ENCODE measurements around the gene HMGCL. TPM values are rescaled to one million over a fixed set of nuclear protein-coding genes. Genes with fewer than 3 reads are reported as not detected.
"Not testable (repeated sequence)": the region's sequence is repeated elsewhere in the genome, so short reads cannot be mapped to it uniquely, and the experiment has no call there.

The HMGCL gene
- total RNA-seq, 2 experiments from 2014 or later: 31.9 to 46.0 TPM

- H3K27ac Mint-ChIP-seq: peak overlapping the region; percentile 79
- POLR2A ChIA-PET: interaction anchor here (1.4 to 1.7 kb wide), 2 partner anchors 8 to 14 kb away, joined by 4 read pairs; partner anchors contain the start of genes GALE and PITHD1
Observed at GRCh38 chr1:23792151-23792945, 32.9 kb downstream of the HMGCL start.

DNA sequence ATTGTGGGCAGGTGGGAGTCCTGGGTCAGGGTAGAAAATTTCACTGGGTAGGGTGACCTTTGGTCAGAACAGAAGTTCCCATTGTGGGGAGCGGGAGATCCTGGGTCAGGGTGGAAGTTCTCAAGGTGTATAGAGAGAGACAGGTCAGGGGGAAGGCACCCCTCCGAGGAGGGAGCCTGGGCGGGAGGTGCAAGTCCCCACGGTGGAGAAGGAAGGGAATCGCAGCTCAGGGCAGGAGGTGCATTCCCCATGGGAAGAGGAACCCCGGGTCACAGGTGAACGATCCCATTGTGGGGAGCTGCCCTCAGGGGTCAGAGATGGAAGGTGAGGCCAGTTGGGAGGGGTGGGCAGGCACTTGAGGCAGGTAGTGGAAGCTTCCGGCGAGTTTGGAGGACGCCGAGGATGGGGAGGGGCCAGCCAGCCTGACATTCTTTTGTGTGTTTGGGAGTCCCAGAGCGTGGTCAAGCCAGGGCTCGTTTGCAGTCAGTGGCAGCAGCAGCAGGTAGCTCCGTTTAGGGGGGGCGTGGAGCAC lies 33.6 kb downstream of the HMGCL start:
- Mint-ChIP-seq H3K36me3 (ENCODE audit: low read depth) (peaks cover 22% of the 10 kb centered on the region), H3K4me1 (peaks cover 13% of the 10 kb centered on the region), H3K27me3 (no peaks in the 10 kb centered on the region), H3K27ac (peak overlapping the region; percentile 79), H3K4me3 (peak overlapping the region; percentile 86), H3K9me3 (ENCODE audit: low read depth) (no peaks in the 10 kb centered on the region)
- CTCF ChIA-PET: interaction anchor here (1.0 to 2.9 kb wide), 7 partner anchors 8 to 173 kb away, joined by 3 to 10 read pairs (median 3); no protein-coding TSS in a partner anchor
- peak; percentile 37 for ATAC-seq
- DNase-seq: peak; percentile 53
- intact Hi-C loops (cut with DNase I, micrococcal nuclease): loop anchor here (1.0 to 2.0 kb wide), 5 partner anchors 9 to 189 kb away; partner anchors contain the start of genes GALE (in 2 of the 2), PITHD1 (in 2 of the 2), ELOA (in 1 of the 2) and HMGCL (in 1 of the 2)
- POLR2A ChIA-PET: interaction anchor here (0.6 to 1.7 kb wide), 4 partner anchors 8 to 182 kb away, joined by 3 to 7 read pairs (median 4); partner anchors contain the start of genes GALE and PITHD1

More at GRCh38 chr1:23792151-23792945, 32.9 kb downstream of the HMGCL start:
- no peaks in the 10 kb centered on the region for H3K9me3 Mint-ChIP-seq (ENCODE audit: low read depth)
- peak overlapping the region; percentile 86 for H3K4me3 Mint-ChIP-seq
- intact Hi-C loops (cut with DNase I, micrococcal nuclease): no loop called here
- peaks cover 17% of the 10 kb centered on the region for H3K36me3 Mint-ChIP-seq (ENCODE audit: low read depth)
- no peak for ATAC-seq
- H3K27me3 Mint-ChIP-seq: no peaks in the 10 kb centered on the region
- peaks cover 13% of the 10 kb centered on the region for H3K4me1 Mint-ChIP-seq
- DNase-seq: no peak
- CTCF ChIA-PET: interaction anchor here (0.7 to 2.9 kb wide), 5 partner anchors 13 to 366 kb away, joined by 3 to 10 read pairs (median 3); no protein-coding TSS in a partner anchor

DNA sequence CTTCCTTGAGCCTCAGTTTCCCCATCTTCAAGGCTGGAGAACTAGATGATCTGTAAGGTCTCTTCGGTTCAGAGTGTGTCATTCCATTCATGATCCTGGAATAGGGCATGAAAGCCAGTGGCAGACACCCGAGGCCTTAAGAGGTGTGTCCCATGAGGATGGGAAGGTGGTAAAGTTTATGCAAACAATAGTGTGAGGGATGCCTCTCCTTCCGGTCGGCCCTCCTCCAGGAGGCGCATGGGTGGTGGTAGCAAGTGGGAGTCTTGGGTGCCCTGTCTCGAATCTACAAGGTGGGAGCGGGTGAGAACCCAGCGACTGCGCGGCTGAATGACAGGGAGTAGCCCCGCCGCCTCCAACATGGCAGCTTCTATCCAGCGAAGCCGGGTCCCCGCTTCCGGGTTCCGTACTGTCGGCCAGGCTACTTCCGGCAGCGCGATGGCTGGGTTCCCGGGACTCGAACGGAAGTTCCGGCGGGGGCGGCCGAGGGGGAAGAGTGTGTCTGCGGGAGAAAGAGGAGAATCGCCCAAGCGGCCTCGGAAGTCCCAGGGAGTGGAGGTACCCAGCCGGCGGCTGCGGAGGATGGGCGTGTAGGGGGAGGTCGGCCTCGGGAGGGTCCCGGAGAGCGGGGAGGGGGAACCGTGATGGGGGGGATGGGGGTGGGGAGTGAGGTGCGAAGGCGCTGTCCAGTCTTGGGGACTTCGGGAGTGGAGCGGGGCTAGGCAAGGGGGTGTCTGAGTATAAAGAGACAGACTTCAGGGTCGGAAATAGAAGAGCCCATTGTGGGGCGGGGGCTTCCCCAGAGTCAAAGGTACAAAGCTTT lies 34.3 kb downstream of the HMGCL start, which contains the start of gene LYPLA2:
Gene LYPLA2, plus strand, starts transcription at position 450 of the 820 bp plus-strand sequence. CDS start 1,538 bp downstream, outside the sequence.
- peaks cover 26% of the 10 kb centered on the region for H3K36me3 Mint-ChIP-seq (ENCODE audit: low read depth)
- DNase-seq: peak; percentile 95
- CTCF ChIA-PET: interaction anchor here (0.6 to 2.9 kb wide), 8 partner anchors 8 to 173 kb away, joined by 3 to 10 read pairs (median 3); no protein-coding TSS in a partner anchor
- POLR2A ChIA-PET: interaction anchor here (0.6 to 1.7 kb wide), 3 partner anchors 9 to 183 kb away, joined by 3 to 7 read pairs (median 4); partner anchors contain the start of gene GALE
- no peaks in the 10 kb centered on the region for H3K9me3 Mint-ChIP-seq (ENCODE audit: low read depth)
- peak within 1 kb of the TSS; percentile 86 for H3K4me3 Mint-ChIP-seq
- H3K27ac Mint-ChIP-seq: peak within 1 kb of the TSS; percentile 79
- intact Hi-C loops (cut with DNase I, micrococcal nuclease): loop anchor here (1.0 to 2.0 kb wide), 5 partner anchors 9 to 190 kb away; partner anchors contain the start of genes GALE (in 2 of the 2), PITHD1 (in 2 of the 2), ELOA (in 1 of the 2) and HMGCL (in 1 of the 2)
- peak; percentile 93 for ATAC-seq
- H3K27me3 Mint-ChIP-seq: no peaks in the 10 kb centered on the region
- peaks cover 13% of the 10 kb centered on the region for H3K4me1 Mint-ChIP-seq

- Mint-ChIP-seq H3K27me3 (no peaks in the 10 kb centered on the region), H3K36me3 (ENCODE audit: low read depth) (peaks cover 33% of the 10 kb centered on the region), H3K27ac (peak overlapping the region; percentile 29), H3K4me3 (no peak overlapping the region), H3K9me3 (ENCODE audit: low read depth) (no peaks in the 10 kb centered on the region), H3K4me1 (peaks cover 13% of the 10 kb centered on the region)
- ATAC-seq (no peak), DNase-seq (no peak)
- CTCF ChIA-PET: interaction anchor here (0.5 to 1.6 kb wide), 4 partner anchors 9 to 171 kb away, joined by 3 to 6 read pairs (median 3); partner anchors contain the start of gene RPL11
- intact Hi-C loops (cut with DNase I, micrococcal nuclease): no loop called here
- POLR2A ChIA-PET: interaction anchor here (0.5 kb wide), 1 partner anchor 9 kb away, joined by 3 read pairs; no protein-coding TSS in a partner anchor
Observed at GRCh38 chr1:23788695-23789094, 36.5 kb downstream of the HMGCL start.

DNA sequence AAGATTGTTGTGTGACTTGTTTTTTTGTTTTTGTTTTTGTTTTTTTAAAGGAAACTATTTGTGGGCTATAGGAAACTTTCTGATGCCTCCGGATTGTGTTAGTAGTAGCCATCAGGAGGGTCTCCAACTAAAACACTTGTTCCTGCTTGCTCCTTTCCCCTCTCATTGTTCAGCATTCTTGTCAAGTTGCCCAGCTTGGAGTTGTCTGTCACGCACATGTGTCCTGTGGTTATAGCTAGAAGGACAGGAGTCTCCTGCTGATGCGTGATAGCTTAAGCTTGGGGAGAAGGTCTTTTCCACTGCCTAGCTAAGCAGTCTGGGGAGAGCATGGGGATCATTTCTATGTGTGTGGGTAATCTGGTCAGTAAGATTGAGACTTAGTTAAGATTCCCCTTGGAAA lies 37.5 kb downstream of the HMGCL start:
- ATAC-seq (no peak), DNase-seq (no peak)
- Mint-ChIP-seq H3K36me3 (ENCODE audit: low read depth) (peaks cover 33% of the 10 kb centered on the region), H3K4me1 (peaks cover 13% of the 10 kb centered on the region), H3K4me3 (no peak overlapping the region), H3K9me3 (ENCODE audit: low read depth) (no peaks in the 10 kb centered on the region), H3K27ac (no peak overlapping the region), H3K27me3 (no peaks in the 10 kb centered on the region)
- ChIA-PET CTCF (interaction anchor here (1.1 to 1.6 kb wide), 2 partner anchors 16 to 96 kb away, joined by 3 to 6 read pairs; partner anchors contain the start of gene RPL11), POLR2A (no interaction called here)
- intact Hi-C loops (cut with DNase I, micrococcal nuclease): no loop called here

DNA sequence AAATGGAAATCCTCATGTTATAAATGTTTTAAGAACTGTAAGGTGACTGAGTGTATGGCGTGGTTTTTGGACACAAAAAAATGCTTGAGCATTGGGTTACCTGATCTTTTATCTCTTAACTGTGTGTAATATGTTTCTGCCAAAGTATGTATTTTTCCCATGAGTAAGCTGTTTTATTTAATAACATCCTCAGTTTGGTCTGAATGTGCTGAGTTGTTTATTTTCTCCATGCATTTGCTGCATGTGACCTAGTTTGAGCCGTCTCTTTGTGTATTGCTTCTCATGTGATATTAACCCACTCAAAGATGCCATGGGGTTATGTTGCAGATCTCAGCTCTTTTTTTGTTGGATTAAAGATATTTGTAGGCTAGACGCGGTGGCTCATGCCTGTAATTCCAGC lies 40.4 kb downstream of the HMGCL start:
- POLR2A ChIA-PET: no interaction called here
- Mint-ChIP-seq H3K4me3 (no peak overlapping the region), H3K27ac (no peak overlapping the region), H3K36me3 (ENCODE audit: low read depth) (peaks cover 41% of the 10 kb centered on the region), H3K9me3 (ENCODE audit: low read depth) (no peaks in the 10 kb centered on the region), H3K4me1 (peaks cover 11% of the 10 kb centered on the region), H3K27me3 (no peaks in the 10 kb centered on the region)
- DNase-seq (no peak), ATAC-seq (no peak)
- intact Hi-C loops (cut with DNase I, micrococcal nuclease): no loop called here
- CTCF ChIA-PET: interaction anchor here (1.3 kb wide), 1 partner anchor 13 kb away, joined by 3 read pairs; no protein-coding TSS in a partner anchor

DNA sequence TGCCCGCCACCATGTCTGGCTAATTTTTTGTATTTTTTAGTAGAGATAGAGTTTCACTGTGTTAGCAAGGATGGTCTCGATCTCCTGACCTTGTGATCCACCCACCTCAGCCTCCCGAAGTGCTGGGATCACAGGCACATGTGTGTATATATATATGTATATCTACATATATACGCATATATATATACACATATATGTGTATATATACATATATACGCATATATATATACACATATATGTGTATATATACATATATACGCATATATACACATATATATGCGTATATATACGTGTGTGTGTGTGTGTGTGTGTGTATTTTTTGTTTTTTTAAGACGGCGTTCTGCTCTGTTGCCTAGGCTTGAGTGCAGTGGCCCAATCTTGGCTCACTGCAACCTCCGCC lies 42.1 kb downstream of the HMGCL start:
- peaks cover 40% of the 10 kb centered on the region for H3K36me3 Mint-ChIP-seq (ENCODE audit: low read depth)
- CTCF ChIA-PET: interaction anchor here (0.7 to 1.2 kb wide), 2 partner anchors 11 to 672 kb away, joined by 4 read pairs; no protein-coding TSS in a partner anchor

GRCh38 chr1:23779826-23780371 lies 45.3 kb downstream of the HMGCL start:
- Mint-ChIP-seq H3K4me3 (peak overlapping the region; percentile 87), H3K27ac (peak overlapping the region; percentile 78), H3K9me3 (ENCODE audit: low read depth) (no peaks in the 10 kb centered on the region), H3K36me3 (ENCODE audit: low read depth) (peaks cover 14% of the 10 kb centered on the region), H3K27me3 (no peaks in the 10 kb centered on the region), H3K4me1 (peaks cover 35% of the 10 kb centered on the region)
- POLR2A ChIA-PET: interaction anchor here (0.6 to 1.7 kb wide), 4 partner anchors 8 to 408 kb away, joined by 3 to 7 read pairs (median 3); partner anchors contain the start of genes LYPLA2 and RPL11
- CTCF ChIA-PET: interaction anchor here (0.6 to 2.4 kb wide), 6 partner anchors 9 to 297 kb away, joined by 3 to 17 read pairs (median 4); partner anchors contain the start of genes ELOA, LYPLA2 and RPL11
- intact Hi-C loops (cut with DNase I, micrococcal nuclease): loop anchor here in 1 of 2 experiments (10.0 kb wide), 1 partner anchor 615 kb away; no protein-coding TSS in a partner anchor
- ATAC-seq: peak; percentile 58
- no peak for DNase-seq

More for the DNA sequence above, 42.1 kb downstream of the HMGCL start:
- H3K4me3 Mint-ChIP-seq; H3K27me3 Mint-ChIP-seq; H3K27ac Mint-ChIP-seq; POLR2A ChIA-PET; H3K9me3 Mint-ChIP-seq (ENCODE audit: low read depth); DNase-seq; intact Hi-C loops (cut with DNase I, micrococcal nuclease); ATAC-seq: not testable (repeated sequence)
- H3K4me1 Mint-ChIP-seq: peaks cover 20% of the 10 kb centered on the region

- intact Hi-C loops (cut with DNase I, micrococcal nuclease): loop anchor here (1.0 to 10.0 kb wide), 9 partner anchors 13 to 617 kb away; partner anchors contain the start of genes LYPLA2 (in 2 of the 2), ELOA (in 1 of the 2), GALE (in 1 of the 2) and HMGCL (in 1 of the 2)
- peak within 1 kb of the TSS; percentile 87 for H3K27ac Mint-ChIP-seq
- H3K4me1 Mint-ChIP-seq: peaks cover 43% of the 10 kb centered on the region
- no peaks in the 10 kb centered on the region for H3K27me3 Mint-ChIP-seq
- peak; percentile 87 for ATAC-seq
- no peaks in the 10 kb centered on the region for H3K9me3 Mint-ChIP-seq (ENCODE audit: low read depth)
- DNase-seq: peak; percentile 90
- ChIA-PET POLR2A (interaction anchor here (0.6 to 1.8 kb wide), 8 partner anchors 13 to 201 kb away, joined by 3 to 7 read pairs (median 4); partner anchors contain the start of genes HMGCL and LYPLA2), CTCF (interaction anchor here (0.5 to 1.7 kb wide), 9 partner anchors 21 to 153 kb away, joined by 3 to 7 read pairs (median 3); no protein-coding TSS in a partner anchor)
- H3K36me3 Mint-ChIP-seq (ENCODE audit: low read depth): peaks cover 11% of the 10 kb centered on the region
- H3K4me3 Mint-ChIP-seq: peak within 1 kb of the TSS; percentile 87
Observed at GRCh38 chr1:23777979-23778814, 47.0 kb downstream of the HMGCL start, which contains the start of gene PITHD1. Gene PITHD1, plus strand, starts transcription at chr1:23778418. Its CDS starts 98 bp downstream, at chr1:23778516.

Data from activated CD4-positive, alpha-beta T cell treated with anti-CD3 and anti-CD28 coated beads for 36 hours (primary cell).